ENCODE results near the gene RPL27A.

The RPL27A gene

DNA sequence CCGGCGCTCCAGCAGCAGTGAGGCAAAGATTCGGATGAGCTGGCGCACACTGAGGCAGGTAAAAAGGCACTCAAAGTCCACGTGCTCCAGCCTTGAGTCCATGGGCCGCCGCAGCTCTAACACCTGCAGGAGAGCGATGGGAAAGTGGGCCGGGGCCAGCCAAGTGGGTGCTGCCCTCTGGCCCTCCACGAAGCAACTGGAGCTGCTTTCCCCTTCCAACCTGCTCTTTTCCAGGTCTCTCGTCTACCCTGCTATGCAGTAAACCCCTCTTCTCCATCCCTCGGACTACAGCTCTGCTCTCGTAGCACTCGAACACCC, 20.0 kb downstream of the RPL27A start:
- TF ChIP-seq, protein P1, sequence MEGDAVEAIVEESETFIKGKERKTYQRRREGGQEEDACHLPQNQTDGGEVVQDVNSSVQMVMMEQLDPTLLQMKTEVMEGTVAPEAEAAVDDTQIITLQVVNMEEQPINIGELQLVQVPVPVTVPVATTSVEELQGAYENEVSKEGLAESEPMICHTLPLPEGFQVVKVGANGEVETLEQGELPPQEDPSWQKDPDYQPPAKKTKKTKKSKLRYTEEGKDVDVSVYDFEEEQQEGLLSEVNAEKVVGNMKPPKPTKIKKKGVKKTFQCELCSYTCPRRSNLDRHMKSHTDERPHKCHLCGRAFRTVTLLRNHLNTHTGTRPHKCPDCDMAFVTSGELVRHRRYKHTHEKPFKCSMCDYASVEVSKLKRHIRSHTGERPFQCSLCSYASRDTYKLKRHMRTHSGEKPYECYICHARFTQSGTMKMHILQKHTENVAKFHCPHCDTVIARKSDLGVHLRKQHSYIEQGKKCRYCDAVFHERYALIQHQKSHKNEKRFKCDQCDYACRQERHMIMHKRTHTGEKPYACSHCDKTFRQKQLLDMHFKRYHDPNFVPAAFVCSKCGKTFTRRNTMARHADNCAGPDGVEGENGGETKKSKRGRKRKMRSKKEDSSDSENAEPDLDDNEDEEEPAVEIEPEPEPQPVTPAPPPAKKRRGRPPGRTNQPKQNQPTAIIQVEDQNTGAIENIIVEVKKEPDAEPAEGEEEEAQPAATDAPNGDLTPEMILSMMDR (IDR thresholded peaks at IDR 0.05; ENCODE audit: extremely low read depth, insufficient read depth, missing control alignments): no peak
- no peak for DNase-seq (ENCODE audit: low spot score)
- in situ Hi-C loops (cut with MboI; ENCODE audit: low pct_unique_long_range_greater_than_20kb, low sequenced_read_pairs, unreplicated experiment): no loop called here

DNA sequence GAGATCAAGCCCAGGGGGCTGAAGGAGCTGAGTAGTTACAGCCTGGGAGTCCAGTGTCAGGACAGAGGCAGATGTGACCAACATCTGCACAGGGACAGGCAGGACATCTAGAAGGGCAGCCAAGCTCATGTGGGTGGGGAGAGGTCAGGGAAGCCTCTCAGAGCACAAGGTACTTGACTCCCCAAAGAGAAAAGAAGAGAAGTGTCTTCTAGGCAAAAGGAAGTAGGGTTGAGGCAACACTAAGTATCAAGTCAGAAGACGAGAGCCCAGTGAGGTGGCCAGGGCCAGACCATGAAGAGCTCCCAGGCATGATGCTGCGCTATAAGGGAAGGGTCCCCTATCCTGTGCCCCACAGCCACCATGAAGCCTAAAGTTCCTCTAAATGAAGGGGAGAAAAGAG, 21.5 kb downstream of the RPL27A start:
- no peak for DNase-seq (ENCODE audit: low spot score)
- TF ChIP-seq, protein P1 (IDR thresholded peaks at IDR 0.05; ENCODE audit: extremely low read depth, insufficient read depth, missing control alignments): no peak
- in situ Hi-C loops (cut with MboI; ENCODE audit: low pct_unique_long_range_greater_than_20kb, low sequenced_read_pairs, unreplicated experiment): no loop called here

DNA sequence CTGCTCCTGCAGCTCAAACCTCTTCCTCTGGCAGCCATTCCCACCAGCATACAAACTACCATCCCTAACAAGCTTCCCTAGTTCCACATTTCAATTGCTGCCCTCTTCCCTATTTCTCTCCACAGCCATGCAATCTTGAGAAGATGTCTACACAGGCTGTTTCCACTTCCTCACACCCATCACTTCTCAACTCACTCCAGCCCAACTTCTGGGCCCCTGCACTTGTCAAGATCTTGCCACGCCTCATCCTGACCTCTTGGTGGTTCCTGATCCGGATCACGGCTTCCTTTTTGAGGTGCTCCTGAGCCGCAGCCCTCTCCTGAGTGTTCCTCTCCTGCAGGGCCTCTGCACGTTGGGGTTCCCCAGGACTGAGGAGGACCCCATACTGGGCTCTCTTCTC, 22.6 kb downstream of the RPL27A start:
- TF ChIP-seq, protein P1 (IDR thresholded peaks at IDR 0.05; ENCODE audit: extremely low read depth, insufficient read depth, missing control alignments): no peak
- in situ Hi-C loops (cut with MboI; ENCODE audit: low pct_unique_long_range_greater_than_20kb, low sequenced_read_pairs, unreplicated experiment): no loop called here
- DNase-seq (ENCODE audit: low spot score): no peak

DNA sequence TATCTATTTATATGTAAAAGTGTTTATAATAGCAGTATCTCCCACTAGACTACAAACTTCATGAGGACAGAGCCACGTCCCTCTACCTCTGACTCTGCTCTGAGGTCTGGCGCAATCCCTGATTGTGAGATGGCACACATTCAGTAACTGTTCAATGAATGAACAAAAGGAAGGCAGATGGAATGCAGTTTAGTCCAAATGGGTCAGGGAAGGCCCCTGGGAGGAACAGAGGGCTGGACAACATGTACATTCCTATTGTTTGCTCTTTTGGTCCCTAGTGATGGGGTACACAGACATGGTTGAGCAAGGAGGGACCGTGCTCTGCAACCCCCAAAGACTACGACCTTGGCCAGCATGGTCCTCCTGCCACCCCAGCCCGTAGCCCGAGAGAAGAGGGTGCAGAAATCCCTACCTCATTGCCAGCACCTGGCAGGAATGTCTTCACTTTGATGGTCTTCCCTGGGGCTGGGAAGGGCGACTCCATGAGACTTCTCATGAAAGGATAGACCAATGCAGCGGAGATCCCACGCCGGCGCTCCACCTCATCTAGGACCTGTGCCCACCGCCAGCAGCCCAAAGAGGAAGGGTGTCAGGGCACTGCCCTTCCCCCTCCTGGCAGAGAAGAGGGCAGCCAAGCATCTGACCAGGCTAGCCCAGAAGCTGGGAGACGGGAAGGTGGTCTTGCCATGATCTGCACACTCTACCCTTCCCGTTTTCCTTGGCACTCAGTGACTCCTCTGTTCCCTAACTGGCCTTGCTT, 24.3 kb downstream of the RPL27A start:
- no peak for DNase-seq (ENCODE audit: low spot score)
- TF ChIP-seq, protein P1 (IDR thresholded peaks at IDR 0.05; ENCODE audit: extremely low read depth, insufficient read depth, missing control alignments): no peak
- in situ Hi-C loops (cut with MboI; ENCODE audit: low pct_unique_long_range_greater_than_20kb, low sequenced_read_pairs, unreplicated experiment): no loop called here

DNA sequence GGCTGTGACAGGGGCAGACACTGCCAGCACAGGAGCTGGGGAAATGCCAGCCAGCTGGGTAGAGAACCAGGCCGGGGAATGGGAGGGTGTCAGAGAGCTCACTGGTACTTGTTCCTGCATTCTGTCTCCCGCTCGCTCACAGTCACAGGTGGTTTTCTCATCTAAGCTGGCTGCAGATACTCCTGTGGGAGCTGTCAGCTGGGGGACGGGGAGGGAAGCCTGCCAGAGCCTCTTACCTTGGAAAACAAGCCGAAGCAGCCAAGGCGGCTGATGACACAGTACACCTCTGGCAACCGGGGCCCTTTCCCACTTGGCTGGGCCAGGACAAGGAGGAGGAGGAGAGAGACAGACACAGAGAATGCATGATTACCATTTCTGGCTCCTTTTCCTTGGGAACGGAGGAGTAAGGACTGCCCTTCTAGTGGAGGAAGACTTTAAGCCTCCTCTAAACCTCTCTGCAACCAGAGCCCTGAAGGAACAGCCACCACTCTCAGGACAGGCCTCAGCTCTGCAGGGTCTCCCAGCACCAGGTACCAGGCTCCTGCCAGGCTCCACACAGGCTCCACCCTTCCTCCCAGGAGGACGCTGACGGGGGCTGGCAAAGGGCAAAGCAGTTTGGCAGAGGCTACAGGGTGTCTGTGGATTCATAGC, 25.1 kb downstream of the RPL27A start:
- TF ChIP-seq, protein P1 (IDR thresholded peaks at IDR 0.05; ENCODE audit: extremely low read depth, insufficient read depth, missing control alignments): no peak
- in situ Hi-C loops (cut with MboI; ENCODE audit: low pct_unique_long_range_greater_than_20kb, low sequenced_read_pairs, unreplicated experiment): no loop called here
- DNase-seq (ENCODE audit: low spot score): no peak

DNA sequence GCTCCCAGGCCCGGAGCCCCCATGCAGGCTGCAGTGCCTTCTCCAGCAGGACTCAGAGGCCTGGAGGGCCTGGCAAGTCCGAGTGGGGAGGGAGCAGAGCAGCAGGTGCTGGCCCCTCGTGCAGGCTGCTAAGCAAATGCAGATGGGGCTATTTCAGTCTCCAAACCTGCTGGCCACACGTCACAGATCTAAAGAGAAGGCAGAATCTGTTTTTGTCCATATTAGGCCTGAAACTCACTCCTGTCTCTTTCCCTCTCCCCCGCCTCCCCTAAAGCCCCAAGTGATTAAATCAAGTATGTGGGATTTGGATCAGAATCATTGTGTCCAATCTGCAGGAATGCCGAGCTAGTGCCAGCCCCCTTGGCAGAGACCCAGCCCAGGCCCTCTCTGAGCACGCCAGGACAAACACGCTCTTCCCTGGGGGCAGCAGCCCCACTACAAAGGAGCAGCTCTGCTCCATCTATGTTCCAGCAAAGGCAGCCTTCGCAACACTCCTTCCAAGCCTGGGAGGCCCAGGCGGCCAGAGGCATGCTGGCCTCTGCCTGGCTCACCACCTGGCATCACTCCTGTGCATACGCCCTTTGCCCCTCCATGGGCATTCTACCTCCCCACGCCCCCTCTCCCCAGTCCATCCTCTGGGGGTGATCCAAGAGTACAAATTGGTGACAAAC, 26.5 kb downstream of the RPL27A start:
- TF ChIP-seq, protein P1 (IDR thresholded peaks at IDR 0.05; ENCODE audit: extremely low read depth, insufficient read depth, missing control alignments): no peak
- in situ Hi-C loops (cut with MboI; ENCODE audit: low pct_unique_long_range_greater_than_20kb, low sequenced_read_pairs, unreplicated experiment): no loop called here
- DNase-seq (ENCODE audit: low spot score): no peak

Data from GM13977 (cell line).